NCI-H146 treated with DMSO at 0.1 percent for 48 hours (cell line): ENCODE data around the gene KLHL40.
"Not testable (repeated sequence)": the region's sequence is repeated elsewhere in the genome, so short reads cannot be mapped to it uniquely, and the experiment has no call there.

Experiments used
- DNase-seq: peaks from one replicate; lab custom pipeline; 2025; ENCODE audit not compliant: unreplicated experiment; lab: John Stamatoyannopoulos, UW

The KLHL40 gene

DNA sequence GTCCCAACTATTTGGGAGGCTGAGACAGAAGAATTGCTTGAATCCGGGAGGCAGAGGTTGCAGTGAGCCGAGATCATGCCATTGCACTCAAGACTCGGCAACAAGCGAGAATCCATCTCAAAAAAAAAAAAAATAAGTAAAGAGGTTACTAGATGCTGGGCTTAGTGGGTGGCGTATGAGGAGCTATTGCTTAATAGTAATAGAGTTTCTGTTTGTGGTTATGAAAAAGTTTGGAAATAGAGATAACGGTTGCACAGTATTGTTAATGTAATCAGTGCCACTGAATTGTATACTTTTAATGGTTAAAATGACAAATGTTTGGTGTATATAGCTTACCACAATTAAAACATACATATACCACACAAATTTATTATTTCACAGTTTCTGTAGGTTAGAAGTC is 32.0 kb downstream of the KLHL40 start:
- DNase-seq, result no peak

DNA sequence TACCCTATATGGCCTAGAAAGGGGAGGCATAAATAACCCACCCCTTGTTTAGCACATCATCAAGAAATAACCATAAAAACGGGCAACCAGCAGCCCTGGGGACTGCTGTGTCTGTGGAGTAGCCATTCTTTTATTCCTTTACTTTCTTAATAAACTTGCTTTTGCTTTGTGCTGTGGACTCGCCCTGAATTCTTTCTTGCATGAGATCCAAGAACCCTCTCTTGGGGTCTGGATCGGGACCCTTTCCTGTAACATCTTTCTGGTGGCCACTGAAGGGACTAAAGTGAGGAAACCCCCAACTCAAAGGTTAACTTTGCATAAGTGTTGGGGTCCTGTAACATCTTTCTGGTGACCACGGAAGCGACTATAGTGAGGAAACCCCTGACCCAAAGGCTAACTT is 33.0 kb downstream of the KLHL40 start:
- no peak for DNase-seq

- no peak for DNase-seq
Observed at GRCh38 chr3:42719002-42719401, 33.7 kb downstream of the KLHL40 start.

DNA sequence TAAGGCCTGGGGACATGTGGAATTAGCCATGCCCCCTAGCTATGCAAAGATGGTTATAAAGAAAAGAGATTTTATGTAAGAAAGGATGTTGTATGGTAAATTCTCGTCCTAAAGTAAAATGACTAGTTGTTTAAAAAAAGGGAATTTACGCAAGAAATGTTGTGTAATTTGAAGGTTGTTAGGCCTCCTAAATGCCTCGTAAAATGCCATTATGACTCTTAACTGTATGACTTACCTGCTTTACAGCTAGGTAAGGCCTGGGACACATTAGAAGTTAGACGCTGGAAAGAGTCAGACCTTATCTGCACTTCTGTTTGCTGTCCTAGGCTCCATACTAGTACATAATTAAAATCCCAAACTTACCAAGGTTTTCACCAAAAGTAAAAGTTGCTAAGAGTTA is 34.8 kb downstream of the KLHL40 start:
- DNase-seq, result no peak

DNA sequence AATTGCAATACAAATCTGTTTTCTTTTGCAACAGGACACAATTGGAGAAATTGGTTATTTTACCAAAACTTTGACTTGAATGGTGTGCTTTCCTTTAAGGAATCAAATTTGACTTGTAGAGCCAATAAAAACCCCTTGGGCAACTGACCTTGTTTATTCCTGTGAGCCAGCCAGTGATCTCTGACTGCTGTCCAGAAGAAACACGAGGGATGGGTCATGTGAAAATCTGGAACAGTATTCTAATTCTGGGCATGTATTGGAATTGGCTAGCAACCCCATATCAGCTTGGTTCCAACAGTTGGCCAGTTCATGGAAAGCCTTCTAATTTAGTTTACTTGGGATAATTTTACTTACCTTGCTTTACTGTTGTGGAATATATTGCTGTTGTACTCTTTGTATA is 36.4 kb downstream of the KLHL40 start:
- DNase-seq, result no peak

DNA sequence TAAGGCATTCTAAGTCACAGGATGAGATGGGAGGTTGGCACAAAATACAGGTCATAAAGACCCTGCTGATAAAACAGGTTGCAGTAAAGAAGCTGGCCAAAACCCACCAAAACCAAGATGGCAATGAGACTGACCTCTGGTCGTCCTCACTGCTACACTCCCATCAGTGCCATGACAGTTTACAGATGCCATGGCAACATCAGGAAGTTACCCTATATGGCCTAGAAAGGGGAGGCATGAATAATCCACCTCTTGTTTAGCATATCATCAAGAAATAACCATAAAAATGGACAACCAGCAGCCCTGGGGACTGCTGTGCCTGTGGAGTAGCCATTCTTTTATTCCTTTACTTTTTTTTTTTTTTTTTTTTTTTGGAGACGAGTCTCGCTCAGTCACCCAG is 37.1 kb downstream of the KLHL40 start:
- not testable (repeated sequence) for DNase-seq

- no peak for DNase-seq
Observed at GRCh38 chr3:42723219-42723618, 37.9 kb downstream of the KLHL40 start.

GRCh38 chr3:42725454-42725853 is 40.1 kb downstream of the KLHL40 start:
- no peak for DNase-seq

GRCh38 chr3:42728056-42728455 is 42.7 kb downstream of the KLHL40 start:
- DNase-seq, result no peak

GRCh38 chr3:42728668-42729364 is 43.5 kb downstream of the KLHL40 start:
- DNase-seq, result no peak

DNA sequence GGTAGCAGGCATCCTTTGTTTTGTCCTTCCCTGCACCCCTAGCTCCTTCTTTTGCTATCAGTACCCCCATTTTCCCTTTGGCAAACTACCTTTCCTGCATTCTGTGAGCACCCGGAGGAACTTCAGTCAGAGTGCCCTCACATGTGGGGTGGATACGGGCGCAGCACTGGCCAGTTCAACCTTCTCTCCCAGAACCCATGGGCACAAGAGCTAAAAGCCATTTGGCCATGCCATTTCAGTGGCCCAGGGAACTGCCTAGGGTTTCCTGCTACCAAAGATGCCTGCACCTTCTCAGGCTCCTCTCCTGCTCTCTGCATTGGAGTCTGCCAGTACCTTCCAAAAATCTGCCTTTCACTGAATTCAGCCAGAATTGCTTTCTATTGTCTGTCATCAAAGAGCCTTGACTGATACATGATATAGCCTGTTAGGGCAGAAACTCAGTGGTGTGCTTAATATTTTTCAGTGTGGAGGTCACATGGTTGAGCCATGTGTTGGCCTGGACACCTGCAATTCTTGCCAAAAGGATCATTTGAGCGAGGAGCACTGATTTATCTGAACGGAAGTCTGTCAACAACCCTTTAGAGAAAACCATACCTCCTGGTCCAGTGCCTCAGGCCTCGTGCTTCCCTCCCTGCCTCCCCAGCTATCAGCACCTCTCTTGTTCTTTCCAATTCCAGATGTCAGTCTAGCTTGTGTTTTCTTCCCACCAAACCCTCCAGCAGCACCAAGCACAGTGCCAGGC is 44.2 kb downstream of the KLHL40 start:
- DNase-seq, result no peak

GRCh38 chr3:42730294-42730693 is 45.0 kb downstream of the KLHL40 start:
- DNase-seq, result no peak

DNA sequence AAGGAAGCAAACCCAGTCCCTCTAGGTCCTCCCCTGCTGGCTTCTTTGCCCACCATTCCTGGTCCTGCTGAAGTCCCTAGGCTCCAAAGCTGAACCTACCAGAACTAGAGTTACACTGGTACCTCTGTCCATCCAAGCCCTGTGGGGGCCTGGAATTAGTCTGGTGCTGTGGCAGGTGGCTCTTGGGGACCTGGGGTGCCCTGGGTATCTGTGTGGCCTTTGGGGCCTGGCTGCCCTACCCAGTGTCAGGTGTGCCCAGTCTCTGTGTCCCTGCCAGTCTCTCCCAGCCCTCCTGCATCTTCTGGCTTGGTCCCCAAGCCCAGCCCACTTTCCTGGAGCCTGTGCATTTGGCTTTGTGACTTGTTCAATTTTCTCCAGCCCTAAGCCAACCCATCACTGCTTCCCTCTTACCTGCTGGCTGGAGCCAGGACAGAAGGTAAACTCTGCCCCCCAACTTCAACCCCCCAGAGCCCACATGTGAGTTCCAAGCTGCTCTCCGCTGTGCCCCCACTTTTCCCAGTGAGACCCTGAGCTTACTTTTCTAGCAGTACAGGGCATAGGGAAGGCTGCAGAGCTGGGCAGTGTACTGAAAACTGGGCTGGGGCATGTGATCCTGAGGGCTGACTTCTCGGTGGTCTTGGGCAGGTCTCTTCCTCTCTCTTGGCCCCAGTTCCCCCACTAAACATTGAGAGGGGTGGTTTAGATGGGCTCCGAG is 45.5 kb downstream of the KLHL40 start:
- no peak for DNase-seq

- no peak for DNase-seq
Observed at GRCh38 chr3:42731476-42732195, 46.3 kb downstream of the KLHL40 start.

GRCh38 chr3:42732196-42732828 is 47.0 kb downstream of the KLHL40 start:
- no peak for DNase-seq

- DNase-seq, result no peak
Observed at GRCh38 chr3:42732829-42733459, 47.6 kb downstream of the KLHL40 start.

DNA sequence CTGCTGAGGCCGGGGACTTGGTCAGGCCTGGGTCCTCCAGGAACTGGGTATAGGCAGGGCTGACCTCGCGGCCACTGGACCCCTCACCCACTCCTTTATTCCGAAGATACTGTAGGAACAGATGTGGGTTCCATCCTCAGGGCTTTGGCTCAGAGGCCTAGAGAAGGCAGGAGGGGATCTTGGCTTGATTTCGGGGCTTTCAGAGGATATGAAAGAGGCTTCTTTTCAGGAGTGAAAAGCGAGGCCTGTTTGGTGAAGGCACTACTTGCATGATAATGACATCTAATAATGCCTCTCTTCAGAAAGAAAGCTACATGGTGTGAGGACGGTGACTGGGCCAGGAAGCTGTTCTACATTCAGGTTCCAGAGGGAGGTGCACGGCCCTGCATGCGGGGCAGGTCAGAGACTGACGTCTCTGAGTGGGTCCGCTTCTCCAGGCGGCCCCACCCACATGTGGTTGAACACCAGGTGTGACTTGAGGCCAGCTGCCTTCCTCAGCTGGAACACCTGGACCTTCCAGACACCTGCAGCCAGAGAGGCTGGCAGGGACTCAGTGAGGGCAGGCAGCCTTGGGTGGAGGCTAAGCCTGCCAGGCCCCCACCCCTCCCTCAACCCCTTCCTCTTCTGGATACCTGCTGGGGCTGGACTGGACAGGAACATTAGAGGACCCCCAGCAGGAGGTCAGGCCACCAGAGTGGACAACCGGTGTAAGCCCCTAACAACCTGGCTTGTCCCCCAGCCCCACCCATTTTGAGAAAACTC is 48.3 kb downstream of the KLHL40 start:
- DNase-seq, result no peak

- no peak for DNase-seq
Observed at GRCh38 chr3:42734263-42734860, 49.0 kb downstream of the KLHL40 start.

DNA sequence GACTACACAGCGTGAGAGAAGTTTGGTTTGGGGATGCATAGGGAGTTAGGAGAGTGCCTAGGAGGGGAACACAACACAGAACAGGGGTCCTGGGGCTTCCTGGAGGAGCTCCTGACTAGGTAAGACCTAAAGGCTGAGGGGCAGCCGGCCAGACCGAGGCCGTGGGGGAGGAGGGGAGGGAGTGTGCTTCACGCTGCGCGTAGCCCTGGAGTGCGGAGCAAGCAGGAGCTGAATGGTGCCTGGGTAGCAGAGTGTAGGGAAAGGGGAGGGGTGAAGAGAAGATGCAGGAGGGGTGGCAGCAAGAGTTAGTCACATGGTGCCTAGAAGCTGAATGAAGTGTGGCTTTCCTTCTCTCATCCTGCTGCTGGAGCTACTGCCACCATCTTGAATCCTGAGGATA is 49.7 kb downstream of the KLHL40 start:
- DNase-seq, result no peak
